Measurements from ENCODE around the gene METTL9. TPM values are rescaled to one million over a fixed set of nuclear protein-coding genes. Genes with fewer than 3 reads are reported as not detected.

Gene METTL9
- total RNA-seq, 1 experiment from 2014 or later, result 67.6 TPM

GRCh38 chr16:21610766-21611165, 11.4 kb downstream of the METTL9 start:
- POLR2A ChIA-PET, result interaction anchor here (1.0 to 5.9 kb wide), 6 partner anchors 8 to 90 kb away, joined by 3 to 94 read pairs (median 12); partner anchors contain the start of gene METTL9
- Mint-ChIP-seq H3K4me3 (ENCODE audit: unreplicated experiment) (no peak overlapping the region), H3K36me3 (ENCODE audit: insufficient read depth, unreplicated experiment) (no peaks in the 10 kb centered on the region), H3K27ac (ENCODE audit: low read depth, unreplicated experiment) (peak overlapping the region; percentile 78), H3K9me3 (ENCODE audit: unreplicated experiment) (no peaks in the 10 kb centered on the region), H3K27me3 (ENCODE audit: insufficient read depth, unreplicated experiment) (no peaks in the 10 kb centered on the region), H3K4me1 (ENCODE audit: insufficient read depth, unreplicated experiment) (peaks cover 23% of the 10 kb centered on the region)
- intact Hi-C loops (cut with micrococcal nuclease), result loop anchor here (1.0 kb wide), 1 partner anchor 10 kb away; no protein-coding TSS in a partner anchor
- no peak for DNase-seq (ENCODE audit: unreplicated experiment)
- no peak for TF ChIP-seq CTCF (IDR thresholded peaks at IDR 0.05; ENCODE audit: unreplicated experiment)
- BruUV-seq (replicated peaks), result TSS peak; percentile 72
- CTCF ChIA-PET, result interaction anchor here (0.6 to 1.2 kb wide), 2 partner anchors 26 to 29 kb away, joined by 4 to 5 read pairs; no protein-coding TSS in a partner anchor

DNA sequence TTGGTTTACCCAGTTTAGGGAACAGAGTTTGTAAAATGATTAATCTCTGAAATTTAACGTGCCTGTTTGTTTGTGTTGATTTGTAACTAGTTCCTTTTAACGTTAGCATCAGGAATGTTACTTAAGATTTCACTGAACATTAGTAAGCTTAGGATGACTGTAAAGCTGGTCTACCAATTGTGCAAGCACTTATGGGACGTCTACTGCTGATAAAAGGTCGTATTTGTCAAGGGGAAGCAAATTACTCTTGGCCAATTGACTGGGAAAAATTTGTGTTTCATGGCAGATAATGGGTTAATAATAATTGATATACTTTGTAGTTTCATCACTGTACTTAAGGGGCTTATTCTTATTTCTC, 11.8 kb downstream of the METTL9 start:
- peak overlapping the region; percentile 78 for H3K27ac Mint-ChIP-seq (ENCODE audit: low read depth, unreplicated experiment)
- peak overlapping the region; percentile 22 for H3K4me3 Mint-ChIP-seq (ENCODE audit: unreplicated experiment)
- no peaks in the 10 kb centered on the region for H3K9me3 Mint-ChIP-seq (ENCODE audit: unreplicated experiment)
- ChIA-PET CTCF (interaction anchor here (0.5 to 1.5 kb wide), 4 partner anchors 8 to 28 kb away, joined by 3 to 6 read pairs (median 3); no protein-coding TSS in a partner anchor), POLR2A (interaction anchor here (1.0 to 5.9 kb wide), 6 partner anchors 9 to 90 kb away, joined by 3 to 94 read pairs (median 12); partner anchors contain the start of gene METTL9)
- TF ChIP-seq CTCF (IDR thresholded peaks at IDR 0.05; ENCODE audit: unreplicated experiment), result no peak
- H3K27me3 Mint-ChIP-seq (ENCODE audit: insufficient read depth, unreplicated experiment), result no peaks in the 10 kb centered on the region
- BruUV-seq (replicated peaks), result no TSS peak
- H3K4me1 Mint-ChIP-seq (ENCODE audit: insufficient read depth, unreplicated experiment), result peaks cover 21% of the 10 kb centered on the region
- intact Hi-C loops (cut with micrococcal nuclease), result loop anchor here (1.0 kb wide), 1 partner anchor 11 kb away; no protein-coding TSS in a partner anchor
- peak; percentile 57 for DNase-seq (ENCODE audit: unreplicated experiment)
- H3K36me3 Mint-ChIP-seq (ENCODE audit: insufficient read depth, unreplicated experiment), result no peaks in the 10 kb centered on the region

DNA sequence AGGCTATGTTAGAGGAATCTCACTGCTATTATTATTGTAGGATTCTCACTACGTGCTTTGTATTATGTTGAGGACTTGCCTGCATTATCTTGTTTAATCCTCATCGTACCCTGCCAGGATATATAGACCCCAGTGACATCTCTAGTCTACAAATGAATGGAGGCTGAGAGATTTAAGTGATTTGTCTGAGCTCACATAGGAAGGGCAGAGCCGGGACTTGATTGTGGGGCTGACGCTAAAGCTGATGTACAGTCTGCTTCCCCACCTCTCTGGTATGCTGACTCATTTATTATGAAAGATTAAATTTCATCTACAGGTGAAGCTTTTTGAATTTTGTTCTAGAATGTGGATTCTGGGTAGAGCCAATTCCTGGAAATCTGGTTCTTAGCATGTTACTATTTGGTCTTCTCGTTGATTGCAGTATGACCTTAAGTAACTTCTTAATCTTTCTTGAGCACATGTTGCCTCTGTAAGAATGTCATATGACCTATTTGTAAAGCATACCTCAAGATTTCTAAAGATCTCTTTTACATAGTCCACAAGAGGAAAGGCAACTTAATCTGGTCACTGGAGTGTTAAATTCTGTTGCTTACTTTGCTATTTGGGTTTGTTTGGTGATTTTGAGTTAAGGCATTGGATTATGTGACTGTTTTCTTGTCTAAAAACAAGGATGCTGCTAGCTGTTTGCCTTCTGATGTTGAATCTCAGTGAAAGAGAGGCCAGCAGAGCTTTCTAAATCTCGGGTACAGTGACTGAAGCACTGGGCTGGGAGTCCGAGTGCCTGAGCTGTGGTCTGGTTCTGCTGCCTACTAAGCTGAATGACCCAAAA, 12.4 kb downstream of the METTL9 start:
- Mint-ChIP-seq H3K27me3 (ENCODE audit: insufficient read depth, unreplicated experiment) (no peaks in the 10 kb centered on the region), H3K36me3 (ENCODE audit: insufficient read depth, unreplicated experiment) (no peaks in the 10 kb centered on the region), H3K4me1 (ENCODE audit: insufficient read depth, unreplicated experiment) (peaks cover 21% of the 10 kb centered on the region), H3K27ac (ENCODE audit: low read depth, unreplicated experiment) (peak overlapping the region; percentile 78), H3K4me3 (ENCODE audit: unreplicated experiment) (peak overlapping the region; percentile 22), H3K9me3 (ENCODE audit: unreplicated experiment) (no peaks in the 10 kb centered on the region)
- POLR2A ChIA-PET, result interaction anchor here (0.7 to 5.9 kb wide), 8 partner anchors 9 to 27 kb away, joined by 3 to 94 read pairs (median 9); partner anchors contain the start of gene METTL9
- no peak for TF ChIP-seq CTCF (IDR thresholded peaks at IDR 0.05; ENCODE audit: unreplicated experiment)
- BruUV-seq (replicated peaks), result no TSS peak
- CTCF ChIA-PET, result interaction anchor here (0.5 to 1.5 kb wide), 6 partner anchors 9 to 689 kb away, joined by 3 to 6 read pairs (median 4); no protein-coding TSS in a partner anchor
- DNase-seq (ENCODE audit: unreplicated experiment), result peak; percentile 47
- intact Hi-C loops (cut with micrococcal nuclease), result loop anchor here (1.0 kb wide), 1 partner anchor 11 kb away; no protein-coding TSS in a partner anchor

DNA sequence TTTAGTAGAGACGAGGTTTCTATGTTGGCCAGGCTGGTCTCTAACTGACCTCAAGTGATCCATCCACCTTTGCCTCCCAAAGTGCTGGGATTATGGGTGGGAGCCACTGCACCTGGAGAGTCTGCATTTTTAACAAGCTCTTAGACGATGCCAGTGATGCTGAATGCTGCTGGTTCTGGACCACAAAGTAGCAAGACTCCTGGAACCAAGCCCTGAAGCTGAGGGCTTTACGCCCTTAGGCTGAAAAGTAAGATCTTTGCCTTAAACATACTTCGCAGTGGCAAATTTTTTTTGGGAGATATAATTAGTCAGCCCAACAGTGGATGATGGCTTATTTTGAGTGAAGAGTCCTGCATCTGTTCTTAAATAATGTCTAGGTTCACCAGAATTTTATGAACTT, 14.0 kb downstream of the METTL9 start:
- H3K9me3 Mint-ChIP-seq (ENCODE audit: unreplicated experiment), result no peaks in the 10 kb centered on the region
- peaks cover 21% of the 10 kb centered on the region for H3K4me1 Mint-ChIP-seq (ENCODE audit: insufficient read depth, unreplicated experiment)
- intact Hi-C loops (cut with micrococcal nuclease), result no loop called here
- H3K36me3 Mint-ChIP-seq (ENCODE audit: insufficient read depth, unreplicated experiment), result peaks cover 10% of the 10 kb centered on the region
- no peak for TF ChIP-seq CTCF (IDR thresholded peaks at IDR 0.05; ENCODE audit: unreplicated experiment)
- no peak for DNase-seq (ENCODE audit: unreplicated experiment)
- ChIA-PET CTCF (interaction anchor here (0.6 kb wide), 1 partner anchor 29 kb away, joined by 3 read pairs; no protein-coding TSS in a partner anchor), POLR2A (interaction anchor here (0.9 to 5.9 kb wide), 5 partner anchors 11 to 16 kb away, joined by 3 to 94 read pairs (median 6); no protein-coding TSS in a partner anchor)
- no peak overlapping the region for H3K27ac Mint-ChIP-seq (ENCODE audit: low read depth, unreplicated experiment)
- H3K27me3 Mint-ChIP-seq (ENCODE audit: insufficient read depth, unreplicated experiment), result no peaks in the 10 kb centered on the region
- no TSS peak for BruUV-seq (replicated peaks)
- H3K4me3 Mint-ChIP-seq (ENCODE audit: unreplicated experiment), result no peak overlapping the region

All from MCF 10A (cell line).